Breast epithelium (tissue), 3 donors: Measurements from ENCODE around the gene MCF2L2.

Experiments
- POLR2A ChIP-seq: fragments of 450-650 bp; IDR thresholded peaks from one replicate; pipeline ENCODE4 v1.6.1; 2016; ENCODE audit warnings: antibody characterized with exemption, mild to moderate bottlenecking, moderate library complexity
- POLR2AphosphoS5 ChIP-seq, 3 donors: sonication (generic); formaldehyde crosslinking; IDR thresholded peaks; one replicate each; pipeline ENCODE4 v1.6.1; 2017; ENCODE audit warnings: antibody characterized with exemption in 3 of 3
- TF ChIP-seq, protein P1 (sequence below), 3 donors: fragments of 450-650 bp; IDR thresholded peaks; one replicate each; pipeline ENCODE4 v1.5.1; 2016 to 2017; ENCODE audit warnings: antibody characterized with exemption in 3 of 3, mild to moderate bottlenecking in 3 of 3, moderate library complexity in 3 of 3

DNA sequence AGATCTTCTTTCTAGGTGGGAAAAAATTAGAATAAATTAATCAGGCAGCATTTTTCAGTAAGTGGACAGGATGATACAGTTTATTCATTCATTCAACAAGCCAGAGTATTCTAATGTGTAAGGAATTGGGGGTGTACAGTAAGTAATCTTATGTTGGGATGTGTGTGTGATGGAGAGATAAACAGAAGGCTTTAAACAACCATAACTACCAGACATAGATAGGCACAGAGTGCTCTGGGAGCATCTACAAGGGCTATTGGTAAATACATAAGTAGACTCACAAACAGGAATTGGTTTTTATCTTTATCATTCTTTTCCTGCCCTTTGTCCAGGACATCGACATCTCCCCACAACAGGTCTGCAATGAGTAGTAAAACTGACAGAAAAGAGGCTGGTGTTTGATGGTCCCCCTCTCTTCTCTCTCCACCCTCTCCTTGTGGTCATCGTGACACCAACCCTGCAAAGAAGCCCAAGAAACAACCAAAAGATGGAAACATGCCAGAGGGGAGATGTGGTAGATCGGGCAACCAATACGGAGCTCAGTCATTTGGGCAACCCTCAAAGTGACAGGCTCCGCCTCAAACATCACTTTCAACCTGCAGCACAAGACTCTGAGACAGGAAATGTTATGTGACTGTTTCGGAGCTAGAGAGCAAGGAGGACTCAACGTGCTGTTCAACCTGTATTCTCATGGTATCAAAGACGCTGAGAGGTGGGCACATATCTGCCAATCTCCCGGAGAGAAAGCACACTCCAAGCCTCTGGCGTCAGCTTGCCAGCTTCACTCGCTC, 204.0 kb downstream of the MCF2L2 start:
- TF ChIP-seq POLR2AphosphoS5 (IDR thresholded peaks at IDR 0.05) (no peak), POLR2A (no peak)
- TF ChIP-seq, protein P1, sequence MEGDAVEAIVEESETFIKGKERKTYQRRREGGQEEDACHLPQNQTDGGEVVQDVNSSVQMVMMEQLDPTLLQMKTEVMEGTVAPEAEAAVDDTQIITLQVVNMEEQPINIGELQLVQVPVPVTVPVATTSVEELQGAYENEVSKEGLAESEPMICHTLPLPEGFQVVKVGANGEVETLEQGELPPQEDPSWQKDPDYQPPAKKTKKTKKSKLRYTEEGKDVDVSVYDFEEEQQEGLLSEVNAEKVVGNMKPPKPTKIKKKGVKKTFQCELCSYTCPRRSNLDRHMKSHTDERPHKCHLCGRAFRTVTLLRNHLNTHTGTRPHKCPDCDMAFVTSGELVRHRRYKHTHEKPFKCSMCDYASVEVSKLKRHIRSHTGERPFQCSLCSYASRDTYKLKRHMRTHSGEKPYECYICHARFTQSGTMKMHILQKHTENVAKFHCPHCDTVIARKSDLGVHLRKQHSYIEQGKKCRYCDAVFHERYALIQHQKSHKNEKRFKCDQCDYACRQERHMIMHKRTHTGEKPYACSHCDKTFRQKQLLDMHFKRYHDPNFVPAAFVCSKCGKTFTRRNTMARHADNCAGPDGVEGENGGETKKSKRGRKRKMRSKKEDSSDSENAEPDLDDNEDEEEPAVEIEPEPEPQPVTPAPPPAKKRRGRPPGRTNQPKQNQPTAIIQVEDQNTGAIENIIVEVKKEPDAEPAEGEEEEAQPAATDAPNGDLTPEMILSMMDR (IDR thresholded peaks at IDR 0.05): no peak
